ENCODE measurements around the gene TNS1.

The TNS1 gene

GRCh38 chr2:217892560-217892959 lies 110.2 kb downstream of the TNS1 start:
- H3K4me3 ChIP-seq (ENCODE audit: low read length) = no peak overlapping the region
- DNase-seq (ENCODE audit: low read depth) = no peak
- no peak for TF ChIP-seq CTCF (IDR thresholded peaks at IDR 0.05; ENCODE audit: insufficient read depth, low read depth, low read length, missing control alignments)

- peak; percentile 28 for DNase-seq (ENCODE audit: low read depth)
- peak; percentile 25 for TF ChIP-seq CTCF (IDR thresholded peaks at IDR 0.05; ENCODE audit: insufficient read depth, low read depth, low read length, missing control alignments)
These were observed 112.3 kb downstream of the TNS1 start for GRCh38 chr2:217890445-217890844.

GRCh38 chr2:217889656-217890055 lies 113.1 kb downstream of the TNS1 start:
- no peak for DNase-seq (ENCODE audit: low read depth)
- H3K4me3 ChIP-seq (ENCODE audit: low read length) = no peak overlapping the region
- no peak for TF ChIP-seq CTCF (IDR thresholded peaks at IDR 0.05; ENCODE audit: insufficient read depth, low read depth, low read length, missing control alignments)

More at GRCh38 chr2:217890445-217890844, 112.3 kb downstream of the TNS1 start:
- no peak overlapping the region for H3K4me3 ChIP-seq (ENCODE audit: low read length)

- no peak overlapping the region for H3K4me3 ChIP-seq (ENCODE audit: low read length)
- no peak for TF ChIP-seq CTCF (IDR thresholded peaks at IDR 0.05; ENCODE audit: insufficient read depth, low read depth, low read length, missing control alignments)
- no peak for DNase-seq (ENCODE audit: low read depth)
These were observed 114.7 kb downstream of the TNS1 start for GRCh38 chr2:217887841-217888701.

- H3K4me3 ChIP-seq (ENCODE audit: low read length) = no peak overlapping the region
- peak; percentile 82 for DNase-seq (ENCODE audit: low read depth)
These were observed 116.0 kb downstream of the TNS1 start for GRCh38 chr2:217886720-217887309.

GRCh38 chr2:217886091-217886490 lies 116.7 kb downstream of the TNS1 start:
- no peak for DNase-seq (ENCODE audit: low read depth)
- no peak overlapping the region for H3K4me3 ChIP-seq (ENCODE audit: low read length)
- TF ChIP-seq CTCF (IDR thresholded peaks at IDR 0.05; ENCODE audit: insufficient read depth, low read depth, low read length, missing control alignments) = no peak

More at GRCh38 chr2:217886720-217887309, 116.0 kb downstream of the TNS1 start:
- TF ChIP-seq CTCF (IDR thresholded peaks at IDR 0.05; ENCODE audit: insufficient read depth, low read depth, low read length, missing control alignments) = peak; percentile 81

Measured in epithelial cell of esophagus (primary cell).